DMS153 (cell line): ENCODE measurements around the gene TMCO4.
"Not testable (repeated sequence)": the region's sequence is repeated elsewhere in the genome, so short reads cannot be mapped to it uniquely, and the experiment has no call there.

Experiments used
- DNase-seq: peaks from one replicate; lab custom pipeline; 2025; lab: John Stamatoyannopoulos, UW

TMCO4 gene

GRCh38 chr1:19799230-19800075, at the start of gene TMCO4:
TSS of gene TMCO4 (minus strand) at chr1:19799916. CDS start at chr1:19780758, 19,158 bp downstream.
- DNase-seq, result peak; percentile 38

GRCh38 chr1:19849307-19849706, 49.6 kb upstream of the TMCO4 start:
- DNase-seq, result not testable (repeated sequence)

DNA sequence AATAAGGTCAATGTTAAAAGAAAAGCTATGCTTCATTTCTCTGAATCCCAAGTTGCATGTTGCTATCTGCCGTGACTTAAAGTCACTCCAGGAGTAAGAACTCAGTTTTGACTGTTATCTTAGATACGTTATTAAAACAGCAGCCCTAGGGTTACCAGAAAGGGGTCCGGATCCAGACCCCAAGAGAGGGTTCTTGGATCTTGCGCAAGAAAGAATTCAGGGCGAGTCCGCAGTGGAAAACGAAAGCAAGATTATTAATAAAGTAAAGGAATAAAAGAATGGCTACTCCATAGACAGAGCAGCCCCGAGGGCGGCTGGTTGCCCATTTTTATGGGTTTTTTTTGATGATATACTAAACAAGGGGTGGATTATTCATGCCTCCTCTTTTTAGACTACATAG, 47.6 kb upstream of the TMCO4 start:
- not testable (repeated sequence) for DNase-seq

DNA sequence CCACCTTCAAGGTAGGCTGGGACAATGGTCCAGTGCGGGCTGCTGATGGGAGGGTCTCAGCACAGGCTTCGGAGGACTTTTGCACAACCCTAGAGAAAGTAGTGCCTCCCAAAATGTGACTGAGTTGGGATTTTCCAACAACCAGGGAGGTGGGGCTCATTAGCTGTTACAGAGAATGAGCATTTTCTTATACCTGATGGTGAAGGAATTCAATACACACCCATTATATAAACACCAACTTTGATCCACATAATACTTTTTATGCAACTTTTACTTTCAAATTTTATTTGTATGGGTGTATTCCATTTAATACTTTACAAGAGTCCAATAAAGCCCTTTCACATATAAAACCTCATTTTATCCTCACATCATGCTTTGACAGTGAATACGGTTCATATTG, 46.6 kb upstream of the TMCO4 start:
- DNase-seq, result no peak

DNA sequence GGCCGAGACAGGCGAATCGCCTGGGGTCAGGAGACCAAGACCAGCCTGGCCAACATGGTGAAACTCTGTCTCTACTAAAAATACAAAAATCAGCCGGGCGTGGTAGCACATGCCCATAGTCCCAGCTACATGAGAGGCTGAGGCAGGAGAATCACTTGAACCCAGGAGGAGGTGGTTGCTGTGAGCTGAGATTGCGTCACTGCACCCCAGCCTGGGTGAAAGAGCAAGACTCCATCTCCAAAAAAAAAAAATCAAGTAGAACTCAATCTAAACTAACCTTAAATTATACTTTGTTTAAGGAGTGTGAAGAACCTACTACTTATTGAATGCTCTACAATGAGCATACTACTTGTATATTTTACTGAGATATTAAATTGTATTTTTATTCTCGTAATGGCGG, 45.8 kb upstream of the TMCO4 start:
- DNase-seq, result no peak

- no peak for DNase-seq
Observed at GRCh38 chr1:19844731-19845495, 45.2 kb upstream of the TMCO4 start.

DNA sequence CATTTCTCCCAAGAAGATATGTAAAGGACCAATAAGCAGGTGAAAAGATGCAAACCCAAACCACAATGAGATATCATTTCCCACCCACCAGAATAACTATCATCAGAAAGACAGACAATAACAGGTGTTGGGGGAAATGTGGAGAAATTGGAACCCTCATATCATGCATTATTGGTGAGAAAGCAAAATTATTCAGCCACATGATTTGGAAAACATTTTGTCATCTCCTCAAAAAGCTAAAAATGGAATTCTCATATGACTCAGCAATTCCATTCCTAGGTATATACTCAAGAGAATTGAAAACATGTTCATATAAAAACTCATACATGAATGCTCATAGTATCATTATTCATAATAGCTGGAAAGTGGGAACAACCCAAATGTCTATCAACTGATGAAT, 40.5 kb upstream of the TMCO4 start:
- no peak for DNase-seq

DNA sequence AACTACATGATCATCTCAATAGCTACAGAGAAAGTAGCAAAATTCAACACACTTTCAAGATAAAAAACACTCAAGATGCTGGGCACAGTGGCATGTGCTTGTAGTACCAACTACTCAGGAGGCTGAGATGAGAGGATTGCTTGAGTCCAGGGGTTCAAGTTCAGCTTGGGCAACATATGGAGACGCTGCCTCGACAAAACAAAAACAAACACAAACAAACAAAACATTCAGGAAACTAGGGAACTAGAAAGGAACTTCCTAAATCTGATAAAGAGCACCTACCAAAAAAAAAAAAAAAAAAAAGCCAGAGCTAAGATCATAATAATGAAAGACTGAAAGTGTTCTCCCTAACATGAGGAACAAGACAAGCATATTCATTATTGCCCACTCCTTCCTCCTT, 38.1 kb upstream of the TMCO4 start:
- DNase-seq, result no peak

DNA sequence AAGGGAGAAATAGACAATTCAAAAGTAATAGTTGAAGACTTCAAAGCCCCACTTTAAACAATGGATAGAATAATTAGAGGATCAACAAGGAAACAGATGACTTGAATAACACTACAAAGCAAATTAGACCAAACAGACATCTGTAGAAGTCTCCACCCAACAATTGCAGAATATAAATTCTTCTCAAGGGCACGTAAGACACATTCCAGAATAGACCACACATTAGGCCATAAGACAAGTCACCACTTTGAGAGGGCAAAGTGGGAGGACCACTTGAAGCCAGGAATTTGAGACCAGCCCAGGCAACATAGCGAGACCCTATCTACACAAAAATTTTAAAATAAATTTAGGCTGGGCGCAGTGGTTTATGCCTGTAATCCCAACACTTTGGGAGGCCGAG, 35.9 kb upstream of the TMCO4 start:
- no peak for DNase-seq

DNA sequence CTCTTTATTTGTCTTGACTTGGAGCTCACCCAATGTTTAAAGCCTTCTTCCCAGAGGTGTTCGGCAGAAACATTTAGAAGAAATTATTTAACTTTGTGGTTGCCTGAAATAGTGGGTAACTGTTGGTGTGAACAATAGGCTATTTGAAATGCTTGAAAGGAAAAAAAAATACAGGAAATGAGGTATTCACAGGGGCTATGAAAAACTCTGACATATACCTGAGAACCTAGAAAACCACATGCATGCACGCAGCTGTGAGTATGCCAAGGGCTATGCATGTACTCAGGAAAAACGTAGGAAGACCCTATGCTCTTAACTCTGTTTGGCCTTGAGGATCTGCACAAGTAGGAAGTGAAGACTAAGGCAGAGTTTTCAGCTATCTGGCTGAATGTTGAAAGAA, 31.7 kb upstream of the TMCO4 start:
- DNase-seq, result no peak

- DNase-seq, result no peak
Observed at GRCh38 chr1:19828546-19828945, 28.8 kb upstream of the TMCO4 start.

DNA sequence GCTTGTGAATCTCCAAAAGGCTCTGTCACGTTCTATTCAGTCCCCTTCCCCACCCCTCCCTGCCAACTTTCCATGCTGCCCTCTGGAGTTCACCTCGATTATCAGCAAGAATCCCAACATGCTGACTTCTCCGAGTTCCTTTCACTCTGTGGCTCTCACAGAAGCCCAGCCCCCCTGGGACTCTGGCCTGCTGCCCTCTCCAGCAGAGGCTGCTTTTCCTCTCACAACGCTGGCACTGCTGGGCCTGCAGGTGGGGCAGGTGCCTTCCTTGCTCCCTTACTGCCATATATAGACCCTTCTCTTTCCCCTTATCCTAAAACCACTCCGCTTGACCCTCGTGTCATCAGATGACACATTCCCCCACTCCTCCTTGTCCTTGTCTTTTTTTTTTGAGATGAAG, 25.6 kb upstream of the TMCO4 start:
- DNase-seq, result peak; percentile 12

DNA sequence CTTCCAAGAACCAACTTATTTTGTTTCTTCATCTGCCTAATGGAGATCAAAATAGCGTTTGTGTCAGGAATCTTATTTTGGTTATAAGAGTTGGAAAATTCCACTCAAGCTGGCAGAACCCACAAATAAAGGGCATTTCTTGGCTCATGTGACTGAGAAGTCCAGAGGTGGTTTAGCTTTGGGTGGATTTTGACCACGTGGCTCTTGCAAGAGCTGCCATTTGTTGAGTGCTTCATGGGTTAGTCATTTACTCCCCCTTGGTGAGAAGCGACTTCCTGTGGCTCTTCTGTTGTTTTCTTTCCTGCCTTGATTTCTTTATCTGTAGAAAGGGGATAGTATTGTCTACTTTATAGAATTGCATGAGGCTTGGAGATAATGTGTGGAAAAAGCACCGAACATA, 24.8 kb upstream of the TMCO4 start:
- no peak for DNase-seq

DNA sequence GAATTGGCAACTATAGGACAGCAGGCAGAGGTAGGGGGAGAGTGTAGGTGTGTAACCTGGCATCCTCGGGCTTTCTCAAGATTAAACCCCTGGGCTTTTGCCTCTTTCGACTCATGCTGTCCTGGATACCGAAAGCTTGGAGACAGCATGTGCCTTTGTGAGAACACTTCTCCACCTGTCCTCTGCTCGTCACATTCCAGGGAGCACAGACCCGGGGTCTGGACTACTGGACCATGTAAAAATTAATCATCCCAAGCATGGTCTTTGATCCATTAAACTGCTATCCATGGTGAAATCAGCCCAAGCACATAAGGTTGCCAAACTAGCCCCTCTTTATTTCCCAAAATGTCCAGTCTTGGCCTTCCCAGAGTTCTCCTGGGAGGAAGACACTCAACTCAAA, 24.3 kb upstream of the TMCO4 start:
- no peak for DNase-seq

DNA sequence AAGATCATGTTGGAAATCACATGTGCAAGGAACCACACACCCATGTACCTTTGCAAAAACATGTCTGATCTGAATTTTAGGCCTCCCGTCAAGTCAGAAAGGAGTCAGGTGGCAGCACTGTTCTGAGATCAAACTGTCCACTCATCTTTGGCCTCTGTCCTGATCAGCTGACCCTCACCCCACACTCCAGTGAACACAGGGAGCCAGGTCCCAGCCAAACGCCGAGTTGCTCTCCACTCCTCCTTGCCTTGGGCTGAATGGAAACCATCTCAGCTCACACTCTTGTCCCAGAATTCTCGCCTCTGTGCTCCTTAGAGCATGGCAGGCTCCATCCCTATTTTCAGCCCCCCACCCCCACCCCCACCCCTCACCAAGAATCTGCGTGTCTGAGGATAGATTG, 20.0 kb upstream of the TMCO4 start:
- DNase-seq, result no peak

- DNase-seq, result no peak
Observed at GRCh38 chr1:19818324-19818723, 18.6 kb upstream of the TMCO4 start.

DNA sequence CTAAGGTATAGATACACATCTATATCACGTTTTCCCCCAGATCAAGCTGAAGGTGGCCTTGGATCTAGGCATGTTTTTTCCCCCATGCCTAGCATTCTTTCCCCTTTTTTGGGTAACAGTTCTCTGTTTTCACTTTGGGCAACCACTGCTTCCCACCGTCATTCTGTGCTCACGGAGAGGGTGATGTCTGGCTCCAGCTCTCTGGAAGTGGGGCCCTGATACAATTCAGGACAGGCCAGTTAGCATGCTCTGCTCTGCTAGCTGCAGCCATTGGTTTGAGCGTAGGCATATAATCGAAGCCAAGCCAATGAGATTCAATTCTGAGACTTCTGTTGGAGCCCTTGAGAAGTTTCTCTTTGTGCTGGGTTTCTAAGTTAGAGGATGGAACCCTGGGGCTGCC, 17.4 kb upstream of the TMCO4 start:
- DNase-seq, result no peak

- not testable (repeated sequence) for DNase-seq
Observed at GRCh38 chr1:19816737-19817086, 17.0 kb upstream of the TMCO4 start.

DNA sequence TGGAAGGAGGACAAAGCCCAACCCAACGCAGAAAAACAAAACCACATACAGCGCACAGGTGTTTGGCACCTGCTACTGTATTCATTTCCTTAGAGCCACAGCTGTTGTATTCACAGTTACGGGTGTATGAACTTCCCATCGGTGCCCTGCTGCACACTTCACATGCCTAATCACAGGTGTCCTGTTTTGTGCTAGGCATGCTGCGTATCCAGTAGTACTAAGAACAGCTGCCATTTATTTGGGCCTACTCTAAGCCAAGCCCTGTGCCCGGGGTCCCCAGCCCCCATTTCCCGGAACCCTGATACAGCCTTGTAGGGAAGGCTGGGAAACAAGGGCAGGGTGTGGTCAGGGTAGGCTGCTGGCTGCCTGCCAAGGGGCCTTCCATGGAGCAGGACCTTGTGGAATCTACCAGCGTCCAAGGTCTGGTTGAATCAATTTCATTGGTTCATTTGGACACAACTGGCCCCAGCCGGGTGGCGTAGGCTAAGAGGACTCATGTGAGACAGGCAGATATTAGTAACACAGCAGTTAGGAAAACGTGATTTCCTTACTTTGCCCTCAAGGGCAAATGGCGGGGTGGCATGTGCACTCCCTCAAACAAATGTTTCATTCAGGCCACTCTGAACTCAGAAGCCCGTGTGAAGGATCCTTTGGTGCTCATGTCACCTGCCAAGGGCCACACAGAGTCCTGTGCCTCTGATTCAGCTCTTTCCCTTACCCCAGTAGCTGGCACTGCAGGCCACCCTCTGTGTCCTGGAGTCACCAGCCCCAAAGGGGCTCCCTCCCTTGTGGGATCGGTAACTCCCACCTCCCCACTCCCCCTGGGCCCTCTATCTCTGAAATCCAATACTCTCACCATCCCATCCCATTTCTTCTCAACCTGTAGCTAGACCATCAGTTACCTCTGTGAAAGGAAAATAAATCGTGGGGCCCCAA, 16.4 kb upstream of the TMCO4 start:
- DNase-seq, result peak; percentile 92

- peak; percentile 38 for DNase-seq
Observed at GRCh38 chr1:19814681-19815503, 15.2 kb upstream of the TMCO4 start, which contains the start of gene RNF186. TSS of gene RNF186 (minus strand) at chr1:19815283. CDS start at chr1:19815101, 182 bp downstream.

- DNase-seq, result no peak
Observed at GRCh38 chr1:19814244-19814661, 14.5 kb upstream of the TMCO4 start.
